Activated CD8-positive, alpha-beta memory T cell treated with anti-CD3 and anti-CD28 coated beads, Interleukin-2, amount 50 U/mL, for 1 hour (primary cell): ENCODE data around the gene SMPD2.
"Not testable (repeated sequence)": the region's sequence is repeated elsewhere in the genome, so short reads cannot be mapped to it uniquely, and the experiment has no call there.

ENCODE experiments used
- DNase-seq: peaks from one replicate; pipeline ENCODE4 v3.0.0-alpha.2; 2020; ENCODE audit errors: extremely low read depth

SMPD2 gene

GRCh38 chr6:109461205-109461604 is 20.7 kb downstream of the SMPD2 start:
- DNase-seq: not testable (repeated sequence)

- DNase-seq: no peak
Measured at GRCh38 chr6:109461733-109462526, 21.4 kb downstream of the SMPD2 start.

DNA sequence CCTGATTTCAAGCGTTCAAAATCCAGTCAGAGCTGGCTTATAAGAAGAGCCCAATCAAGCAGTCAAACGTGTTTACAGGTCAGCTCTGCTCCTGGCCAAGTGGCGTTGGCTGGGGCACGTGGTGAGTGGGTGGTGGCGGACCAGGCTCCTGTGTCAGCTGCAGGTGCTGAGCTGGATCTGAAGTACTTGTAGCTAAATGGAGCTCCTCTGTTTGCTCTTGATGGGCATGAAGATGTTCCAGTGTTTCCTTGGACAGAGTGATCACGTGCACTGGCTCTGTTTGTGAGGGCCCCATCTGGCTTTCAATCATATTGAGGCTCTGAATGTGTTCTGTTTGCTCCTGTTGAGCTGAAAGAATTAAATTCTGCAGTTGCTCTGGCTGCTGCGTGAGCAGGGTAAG is 25.2 kb downstream of the SMPD2 start:
- no peak for DNase-seq

- DNase-seq: no peak
Measured at GRCh38 chr6:109466212-109466923, 25.8 kb downstream of the SMPD2 start.

GRCh38 chr6:109467696-109468095 is 27.2 kb downstream of the SMPD2 start:
- DNase-seq: no peak

GRCh38 chr6:109469591-109470189 is 29.2 kb downstream of the SMPD2 start:
- no peak for DNase-seq

DNA sequence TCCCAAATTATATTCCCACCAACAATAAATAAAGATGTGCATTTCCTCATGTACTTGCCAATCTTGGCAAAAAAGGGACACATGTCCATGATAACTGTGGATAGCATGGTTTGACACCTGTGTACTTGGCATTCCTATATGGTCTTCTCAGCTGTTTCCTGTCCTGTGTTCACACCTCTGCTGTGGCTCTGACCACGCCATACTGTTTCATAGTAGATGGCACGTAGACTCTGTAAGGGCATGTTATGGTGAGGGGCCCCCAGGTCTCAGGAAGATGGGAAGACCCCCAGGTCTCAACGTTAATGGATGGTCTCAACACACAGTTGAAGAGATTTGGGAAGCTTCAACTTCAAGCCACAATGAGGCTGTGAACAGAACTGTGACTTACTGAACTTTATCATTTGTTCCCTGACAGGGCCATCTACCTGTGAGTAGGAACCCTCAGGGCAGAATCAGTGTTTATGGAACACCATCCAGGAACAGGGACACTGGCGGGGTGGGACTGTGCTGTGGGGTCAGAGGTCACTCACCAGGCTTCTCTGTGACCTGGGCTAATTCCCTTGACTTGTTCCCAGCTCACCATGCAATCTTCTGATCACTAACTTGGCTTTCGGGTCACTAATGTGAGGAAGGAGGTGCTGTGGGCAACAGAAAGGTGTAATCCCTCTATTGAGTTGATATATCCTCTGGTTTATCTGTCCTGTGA is 30.7 kb downstream of the SMPD2 start:
- DNase-seq: no peak

- DNase-seq: no peak
Measured at GRCh38 chr6:109472132-109472995, 31.8 kb downstream of the SMPD2 start.

DNA sequence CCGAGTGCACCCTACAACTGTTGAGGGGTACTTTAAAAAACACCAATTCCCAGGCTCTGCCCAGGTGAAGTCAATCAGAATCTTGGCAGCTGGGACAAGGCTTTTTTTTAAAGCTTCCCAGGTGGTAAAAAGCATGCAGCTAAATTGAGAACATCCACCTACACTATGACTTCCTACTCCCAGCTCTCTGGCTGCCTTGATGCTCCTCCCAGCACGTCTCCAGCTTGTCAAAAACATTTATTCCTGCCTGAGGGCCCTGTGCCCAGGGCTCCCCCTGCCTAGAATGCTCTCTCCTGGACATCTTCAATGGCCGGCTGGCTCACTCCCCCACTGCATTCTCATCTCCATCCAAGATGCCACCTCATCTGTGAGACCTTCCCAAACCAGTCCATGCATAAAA is 32.6 kb downstream of the SMPD2 start:
- no peak for DNase-seq

GRCh38 chr6:109474995-109475394 is 34.5 kb downstream of the SMPD2 start:
- no peak for DNase-seq

DNA sequence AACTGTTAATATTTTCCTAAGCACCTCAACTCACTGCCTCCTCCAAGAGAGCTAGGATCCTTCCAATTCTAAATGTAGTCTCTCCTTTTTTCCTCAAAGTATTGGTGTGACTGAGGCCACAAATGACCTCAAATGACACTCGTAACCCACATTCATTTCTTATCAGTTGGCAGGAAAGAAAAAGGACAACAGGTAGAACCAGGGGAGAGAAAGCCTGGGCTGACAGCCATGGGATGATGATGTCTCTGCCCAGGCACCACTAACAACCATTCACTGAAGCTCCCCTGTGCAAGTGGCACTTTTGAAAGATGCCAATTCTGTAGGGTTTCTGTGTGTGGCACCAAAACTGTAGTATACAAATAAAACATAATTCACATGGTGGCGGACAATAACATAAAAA is 35.1 kb downstream of the SMPD2 start:
- DNase-seq: no peak

DNA sequence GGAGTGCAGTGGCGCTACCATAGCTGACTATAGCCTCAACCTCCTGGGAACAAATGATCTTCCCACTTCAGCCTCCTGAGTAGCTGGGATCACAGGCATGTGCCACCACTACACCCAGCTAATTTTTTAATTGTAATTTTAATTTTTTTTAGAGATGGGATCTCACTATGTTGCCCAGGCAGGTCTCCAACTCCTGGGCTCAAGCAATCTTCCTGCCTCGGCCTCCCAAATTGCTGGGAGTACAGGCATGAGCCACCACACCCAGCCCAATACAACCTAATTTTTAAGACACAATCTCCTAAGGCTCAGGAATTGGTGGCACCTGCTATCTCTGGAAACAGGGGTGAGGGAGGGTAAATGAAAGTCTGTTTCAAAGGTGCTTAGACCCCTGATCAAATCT is 36.7 kb downstream of the SMPD2 start:
- DNase-seq: no peak

DNA sequence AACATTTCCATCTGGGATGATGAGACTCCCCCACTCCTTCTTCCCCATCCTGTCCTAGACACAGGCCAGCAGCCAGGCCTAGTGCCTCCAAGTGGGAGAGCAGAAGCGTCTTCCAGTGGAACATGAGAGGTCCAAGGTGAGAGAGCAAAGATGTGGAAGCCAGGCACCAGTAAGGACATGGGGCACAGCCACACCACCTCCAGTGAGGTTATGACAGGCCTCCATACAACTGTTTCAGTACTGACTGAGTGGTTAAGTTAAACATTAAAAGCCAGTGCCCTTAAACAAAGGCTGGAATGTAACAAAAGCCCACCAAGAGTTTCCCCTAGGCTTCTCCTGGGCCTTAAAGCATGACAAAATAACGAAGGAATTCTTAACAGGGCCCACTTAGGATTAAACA is 37.2 kb downstream of the SMPD2 start:
- no peak for DNase-seq

DNA sequence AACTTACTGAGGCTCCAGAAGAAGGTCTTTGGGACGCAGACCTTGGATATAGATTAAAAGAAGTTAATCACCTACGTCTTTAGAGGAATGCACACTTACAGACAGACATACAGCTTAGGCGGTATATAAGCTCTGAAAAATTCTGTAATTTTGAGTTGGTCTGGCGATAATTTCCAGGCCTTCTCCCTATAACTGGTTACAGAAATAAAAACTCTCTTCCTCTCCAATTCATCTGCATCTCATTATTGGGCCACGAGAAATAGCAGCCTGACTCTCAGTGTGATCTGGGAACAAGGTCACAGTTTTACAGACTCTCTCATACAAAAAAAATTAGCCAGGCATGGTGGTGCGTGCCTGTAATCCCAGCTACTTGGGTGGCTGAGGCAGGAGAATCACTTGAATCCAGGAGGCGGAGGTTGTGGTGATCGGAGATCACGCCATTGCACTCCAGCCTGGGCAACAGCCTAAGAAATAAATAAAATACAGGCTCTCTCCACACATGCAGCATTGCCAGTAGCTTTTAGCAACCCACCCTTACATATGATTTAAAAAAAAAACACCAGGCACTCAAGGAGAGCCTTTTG is 37.8 kb downstream of the SMPD2 start:
- DNase-seq: no peak

GRCh38 chr6:109478841-109479624 is 38.5 kb downstream of the SMPD2 start:
- no peak for DNase-seq

GRCh38 chr6:109480993-109481480 is 40.5 kb downstream of the SMPD2 start:
- no peak for DNase-seq

DNA sequence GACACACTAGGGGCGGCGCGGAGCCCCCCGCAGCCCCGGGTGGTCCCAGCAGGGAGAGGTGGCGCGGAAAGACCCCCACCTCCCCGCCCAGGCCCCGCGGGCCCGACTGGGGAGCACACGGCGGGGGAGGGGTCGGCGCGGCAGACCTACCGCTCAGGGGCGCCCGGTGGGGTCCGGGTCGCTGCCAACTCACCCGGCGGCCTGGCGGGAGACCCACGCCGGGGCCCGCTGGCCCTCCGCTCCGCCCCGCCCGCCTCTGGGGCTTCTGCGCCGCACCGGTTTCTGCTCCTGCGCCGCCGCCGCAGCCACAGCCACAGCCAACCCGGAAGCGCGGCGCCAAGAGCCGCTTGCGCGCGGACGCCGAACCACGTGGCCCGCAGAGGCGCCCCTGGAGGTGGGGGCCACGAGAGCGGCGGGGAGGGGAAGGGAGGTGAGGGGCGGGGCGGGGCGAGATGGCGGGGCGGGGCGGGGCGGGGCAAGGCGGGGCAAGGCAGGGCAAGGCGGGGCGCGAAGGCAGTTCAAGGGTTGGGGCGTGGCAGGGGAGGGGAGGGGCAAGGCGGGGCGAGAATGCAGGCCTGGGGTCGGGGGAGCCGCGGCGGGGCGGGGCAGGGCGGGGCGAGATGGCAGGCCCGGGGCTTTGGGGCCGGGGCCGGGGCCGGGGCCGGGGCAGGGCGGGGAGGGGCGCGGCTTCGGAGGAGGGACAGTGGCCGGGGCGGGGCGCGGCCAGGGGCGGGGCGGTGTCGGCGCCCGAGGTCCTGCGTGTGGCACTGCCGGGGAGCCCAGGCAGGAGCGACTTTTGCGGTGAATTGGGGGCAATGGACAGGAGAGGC is 42.6 kb downstream of the SMPD2 start, which contains the start of gene ZBTB24:
TSS of gene ZBTB24 (minus strand) at position 315 of the 830 bp plus-strand sequence. CDS start 1,193 bp downstream, outside the sequence.
- peak; percentile 74 for DNase-seq

GRCh38 chr6:109483735-109484057 is 43.2 kb downstream of the SMPD2 start:
- DNase-seq: no peak

DNA sequence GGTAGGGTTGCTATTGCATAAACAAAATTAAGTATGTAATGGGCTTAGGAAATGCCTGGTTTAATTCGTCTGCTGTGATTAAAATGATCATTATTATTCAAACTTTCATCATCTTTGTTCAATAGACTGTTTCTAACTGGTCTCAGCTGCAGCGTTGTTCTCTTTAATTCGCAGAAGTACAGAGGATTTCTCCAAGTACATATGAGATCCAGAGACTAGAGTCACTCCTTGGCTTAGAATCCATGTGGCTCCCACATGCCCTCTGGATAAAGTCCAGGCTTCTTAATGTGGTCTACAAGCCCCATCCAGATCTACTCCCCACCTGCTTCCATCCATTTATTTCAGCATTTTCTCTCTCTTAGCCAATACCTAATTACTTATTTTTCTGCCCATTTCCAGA is 43.6 kb downstream of the SMPD2 start:
- no peak for DNase-seq
